ENCODE results near the gene MSLN. TPM values are rescaled to one million over a fixed set of nuclear protein-coding genes. Genes with fewer than 3 reads are reported as not detected.

MSLN gene
- total RNA-seq, 1 donor from 2014 or later: 5.0 TPM

GRCh38 chr16:791131-791530 lies 30.6 kb downstream of the MSLN start:
- Mint-ChIP-seq H3K4me3 (no peak overlapping the region), H3K27ac (no peak overlapping the region), H3K27me3 (ENCODE audit: low read depth) (no peaks in the 10 kb centered on the region), H3K9me3 (no peaks in the 10 kb centered on the region), H3K4me1 (peaks cover 2% of the 10 kb centered on the region), H3K36me3 (peaks cover 12% of the 10 kb centered on the region)
- no peak for TF ChIP-seq CTCF (IDR thresholded peaks at IDR 0.05; ENCODE audit: unreplicated experiment)
- no peak for DNase-seq (ENCODE audit: low spot score in 2 of 2, unreplicated experiment in 2 of 2)

- no peaks in the 10 kb centered on the region for H3K27me3 Mint-ChIP-seq (ENCODE audit: low read depth)
- no peak for DNase-seq (ENCODE audit: low spot score in 2 of 2, unreplicated experiment in 2 of 2)
- H3K36me3 Mint-ChIP-seq: peaks cover 17% of the 10 kb centered on the region
- H3K9me3 Mint-ChIP-seq: no peaks in the 10 kb centered on the region
- H3K4me1 Mint-ChIP-seq: peaks cover 2% of the 10 kb centered on the region
- H3K4me3 Mint-ChIP-seq: no peak overlapping the region
- H3K27ac Mint-ChIP-seq: no peak overlapping the region
- TF ChIP-seq CTCF (IDR thresholded peaks at IDR 0.05; ENCODE audit: unreplicated experiment): no peak
Measured at GRCh38 chr16:792221-792995, 31.9 kb downstream of the MSLN start.

- Mint-ChIP-seq H3K27ac (no peak overlapping the region), H3K27me3 (ENCODE audit: low read depth) (peaks cover 10% of the 10 kb centered on the region), H3K9me3 (no peaks in the 10 kb centered on the region), H3K36me3 (peaks cover 22% of the 10 kb centered on the region), H3K4me3 (no peak overlapping the region), H3K4me1 (no peaks in the 10 kb centered on the region)
- TF ChIP-seq CTCF (IDR thresholded peaks at IDR 0.05; ENCODE audit: unreplicated experiment): no peak
- no peak for DNase-seq (ENCODE audit: low spot score in 2 of 2, unreplicated experiment in 2 of 2)
Measured at GRCh38 chr16:793414-793813, 32.9 kb downstream of the MSLN start.

- Mint-ChIP-seq H3K27me3 (ENCODE audit: low read depth) (peaks cover 18% of the 10 kb centered on the region), H3K9me3 (no peaks in the 10 kb centered on the region), H3K4me3 (no peak overlapping the region), H3K36me3 (peaks cover 22% of the 10 kb centered on the region), H3K27ac (no peak overlapping the region), H3K4me1 (no peaks in the 10 kb centered on the region)
- no peak for TF ChIP-seq CTCF (IDR thresholded peaks at IDR 0.05; ENCODE audit: unreplicated experiment)
- DNase-seq (ENCODE audit: low spot score in 2 of 2, unreplicated experiment in 2 of 2): no peak
Measured at GRCh38 chr16:794091-794822, 33.7 kb downstream of the MSLN start.

GRCh38 chr16:794853-795466 lies 34.4 kb downstream of the MSLN start:
- Mint-ChIP-seq H3K4me3 (no peak overlapping the region), H3K27ac (no peak overlapping the region), H3K4me1 (no peaks in the 10 kb centered on the region), H3K27me3 (ENCODE audit: low read depth) (peaks cover 23% of the 10 kb centered on the region), H3K9me3 (no peaks in the 10 kb centered on the region), H3K36me3 (peaks cover 22% of the 10 kb centered on the region)
- DNase-seq (ENCODE audit: low spot score in 2 of 2, unreplicated experiment in 2 of 2): no peak
- TF ChIP-seq CTCF (IDR thresholded peaks at IDR 0.05; ENCODE audit: unreplicated experiment): no peak

All from mesothelial cell of epicardium (in vitro differentiated cells).